Stimulated activated CD4-positive, alpha-beta T cell treated with anti-CD3 and anti-CD28 coated beads, Interleukin-2, amount 100 ng/mL, for 24 hours (primary cell): Measurements from ENCODE around the gene CCDC170.

Source experiments
- DNase-seq, 2 donors: peaks; one replicate each; pipeline ENCODE4 v3.0.0-alpha.2; 2020

The CCDC170 gene

DNA sequence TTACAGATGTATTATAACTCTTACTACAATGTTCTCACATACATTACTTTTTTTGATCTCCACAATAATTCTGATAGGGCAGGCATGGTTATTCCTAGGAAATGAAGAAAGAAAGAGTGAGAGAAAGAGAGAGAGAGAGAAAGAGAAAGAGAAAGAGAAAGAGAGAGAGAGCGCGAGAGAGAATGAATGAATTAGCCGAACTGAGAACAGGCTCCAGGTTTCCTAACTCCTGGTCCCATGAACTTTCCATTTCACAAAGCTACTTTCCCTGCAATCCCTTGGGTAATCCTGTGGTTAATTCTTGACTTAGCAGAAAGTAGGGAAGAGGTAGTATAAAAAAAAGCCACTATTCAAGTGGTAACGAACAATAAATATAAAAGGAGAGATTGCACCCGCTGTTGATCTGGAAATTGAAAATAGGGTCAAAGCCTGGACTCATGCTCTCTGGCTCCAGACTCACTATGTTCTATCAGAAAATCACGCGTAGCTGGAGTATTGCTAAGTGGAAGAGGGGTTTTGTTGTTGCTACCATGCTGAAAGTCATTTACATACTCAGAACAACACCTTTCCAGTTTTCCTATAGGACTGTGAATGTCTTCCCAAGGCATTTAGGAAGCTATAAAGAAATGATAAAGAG lies 131.2 kb downstream of the CCDC170 start:
- no peak for DNase-seq

DNA sequence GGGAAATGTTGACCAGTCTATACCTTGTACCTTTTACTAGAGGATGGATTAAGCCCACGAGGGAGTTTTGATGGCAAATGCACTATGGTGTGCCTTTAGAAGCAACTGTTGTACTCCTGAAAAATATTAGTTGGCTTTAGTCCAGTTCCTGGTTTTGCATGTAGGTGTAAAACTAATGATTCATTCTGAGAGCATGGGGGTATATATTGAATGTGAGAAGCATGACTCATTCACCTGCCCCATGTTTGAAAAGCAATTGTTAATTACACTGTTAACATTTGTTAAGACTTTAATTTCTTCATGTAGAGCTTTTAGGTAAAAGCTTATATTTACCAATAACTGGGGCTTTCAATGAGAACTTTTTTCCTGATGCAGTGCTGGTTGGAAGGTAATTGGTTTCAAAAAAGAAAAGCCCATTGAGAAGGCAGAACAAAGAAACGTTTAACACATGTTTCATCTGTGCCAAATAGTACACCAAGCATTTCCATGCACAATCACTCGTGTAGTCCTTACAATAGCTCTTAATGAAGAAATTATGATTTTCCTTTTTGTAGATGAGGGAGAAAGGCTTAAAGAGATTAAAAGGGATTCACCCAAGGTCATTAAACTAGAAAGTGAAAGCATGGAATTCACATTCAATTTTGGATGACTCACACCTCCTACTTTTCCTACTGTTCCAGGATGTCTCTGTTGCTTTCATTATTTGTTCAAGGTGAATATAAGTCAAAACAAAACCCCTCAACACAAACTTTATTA lies 134.1 kb downstream of the CCDC170 start:
- no peak for DNase-seq

DNA sequence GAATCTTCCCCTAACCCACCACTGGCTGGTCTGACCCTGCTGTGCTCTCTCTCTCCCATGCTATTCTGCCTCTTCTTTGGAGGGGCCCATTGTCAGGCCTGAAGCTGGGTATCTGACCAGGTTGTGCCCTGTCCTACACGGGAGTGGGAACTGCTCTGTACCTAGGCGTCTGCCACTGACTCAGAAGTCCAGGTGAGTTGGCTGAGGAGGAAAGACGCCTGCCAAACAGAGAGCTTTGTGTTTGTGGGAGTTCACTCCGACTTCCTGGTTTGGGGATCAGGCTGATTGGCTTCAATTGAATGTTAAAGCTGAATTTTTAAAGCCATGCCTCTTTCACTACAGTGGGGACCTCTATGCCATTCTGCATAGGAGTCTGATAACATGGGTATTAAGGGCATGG lies 136.0 kb downstream of the CCDC170 start:
- no peak for DNase-seq

DNA sequence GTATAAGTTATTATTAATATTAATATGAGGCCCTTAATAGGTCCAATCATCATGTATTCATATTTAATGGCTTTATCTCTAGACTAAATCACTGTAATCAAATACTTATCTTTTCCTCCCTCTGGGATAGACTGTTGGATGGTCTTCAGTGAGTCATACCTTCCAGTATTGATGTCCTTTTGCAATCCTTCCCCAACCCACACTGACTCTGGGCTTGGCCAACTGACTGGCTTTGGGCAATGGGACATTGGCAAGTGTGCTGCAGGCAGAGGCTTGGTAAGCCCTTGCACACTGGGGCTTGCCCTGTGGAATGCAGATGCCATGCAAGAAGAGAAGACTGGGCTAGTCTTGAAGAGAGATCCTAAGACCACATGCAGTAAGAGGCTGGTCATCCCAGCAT lies 136.6 kb downstream of the CCDC170 start:
- no peak for DNase-seq

- DNase-seq, result no peak
These were observed 137.3 kb downstream of the CCDC170 start for GRCh38 chr6:151630991-151631655.

- DNase-seq, result no peak
These were observed 138.7 kb downstream of the CCDC170 start for GRCh38 chr6:151632415-151632987.

GRCh38 chr6:151633526-151634335 lies 139.9 kb downstream of the CCDC170 start:
- DNase-seq, result no peak

- no peak for DNase-seq
These were observed 140.5 kb downstream of the CCDC170 start for GRCh38 chr6:151634336-151634720.

DNA sequence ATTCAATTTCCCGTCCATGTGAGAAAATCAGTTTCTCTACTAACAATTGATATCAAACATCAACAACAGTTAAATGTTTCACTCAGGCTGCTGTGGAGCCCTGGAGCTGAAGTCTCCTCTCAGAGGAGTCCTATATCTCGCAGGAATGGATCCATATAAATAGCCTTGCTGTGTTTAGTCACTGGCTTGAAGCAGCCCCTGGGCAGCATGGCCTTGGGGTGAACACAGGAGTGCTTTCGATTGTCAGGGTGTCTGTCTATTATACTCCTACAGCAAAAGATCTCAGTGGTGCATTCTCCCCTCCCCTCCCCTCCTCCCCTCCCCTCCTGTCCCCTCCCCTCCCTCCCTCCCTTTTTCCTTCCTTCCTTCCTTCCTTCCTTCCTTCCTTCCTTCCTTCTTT lies 141.9 kb downstream of the CCDC170 start:
- no peak for DNase-seq

GRCh38 chr6:151637814-151638213 lies 144.0 kb downstream of the CCDC170 start:
- no peak for DNase-seq

GRCh38 chr6:151639750-151640149 lies 145.9 kb downstream of the CCDC170 start:
- DNase-seq, result no peak

- DNase-seq, result no peak
These were observed 147.2 kb downstream of the CCDC170 start for GRCh38 chr6:151641028-151641427.

DNA sequence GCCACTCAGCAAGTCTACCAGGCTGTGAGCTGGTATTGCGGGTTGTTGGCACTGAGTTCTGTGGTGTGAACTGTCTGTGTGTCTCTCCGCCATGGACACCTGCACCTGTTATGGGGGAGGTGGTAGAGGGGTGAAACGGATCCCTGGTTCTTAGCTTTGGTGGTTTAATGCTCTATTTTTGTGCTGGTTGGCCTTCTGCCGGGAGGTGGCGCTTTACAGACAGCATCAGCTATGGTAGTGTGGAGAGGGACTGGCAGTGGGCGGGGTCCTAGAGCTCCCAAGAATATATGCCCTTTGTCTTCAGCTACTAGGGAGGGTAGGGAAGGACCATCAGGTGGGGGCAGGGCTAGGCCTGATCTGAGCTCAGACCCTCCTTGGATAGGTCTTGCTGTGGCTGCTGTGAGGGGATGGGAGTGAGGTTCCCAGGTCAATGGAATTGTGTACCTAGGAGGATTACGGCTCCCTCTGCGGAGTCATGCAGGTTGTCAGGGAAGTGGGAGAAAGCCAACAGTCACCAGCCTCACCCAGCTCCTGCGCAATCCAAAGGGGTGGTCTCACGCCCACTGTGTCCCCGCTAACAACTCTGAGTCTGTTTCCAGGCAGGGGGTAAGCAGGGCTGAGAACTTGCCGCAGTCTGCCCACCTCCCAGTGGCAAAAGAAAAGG lies 154.3 kb downstream of the CCDC170 start:
- peak in 1 of 2 donors; percentile 31 for DNase-seq

GRCh38 chr6:151649835-151650234 lies 156.0 kb downstream of the CCDC170 start:
- DNase-seq, result no peak

DNA sequence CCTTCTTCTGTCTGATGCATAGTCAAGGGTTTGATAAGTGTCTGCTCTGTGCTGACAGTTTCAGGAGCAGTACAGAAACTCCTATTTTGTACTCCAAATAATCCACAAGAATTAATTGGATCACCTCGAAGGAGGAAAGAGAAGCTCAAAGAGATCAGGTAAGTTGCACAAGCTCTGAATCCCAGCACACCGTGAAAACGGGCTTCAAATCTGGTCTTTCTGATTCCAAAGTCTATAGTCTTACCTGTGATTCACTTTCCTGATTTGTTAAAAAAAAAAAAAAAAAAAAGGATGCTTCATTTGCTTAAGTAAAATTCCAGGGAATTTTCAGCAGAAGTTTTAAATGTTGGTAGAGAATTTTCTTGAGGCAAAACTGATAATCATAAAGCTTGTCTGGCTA lies 157.8 kb downstream of the CCDC170 start:
- no peak for DNase-seq

DNA sequence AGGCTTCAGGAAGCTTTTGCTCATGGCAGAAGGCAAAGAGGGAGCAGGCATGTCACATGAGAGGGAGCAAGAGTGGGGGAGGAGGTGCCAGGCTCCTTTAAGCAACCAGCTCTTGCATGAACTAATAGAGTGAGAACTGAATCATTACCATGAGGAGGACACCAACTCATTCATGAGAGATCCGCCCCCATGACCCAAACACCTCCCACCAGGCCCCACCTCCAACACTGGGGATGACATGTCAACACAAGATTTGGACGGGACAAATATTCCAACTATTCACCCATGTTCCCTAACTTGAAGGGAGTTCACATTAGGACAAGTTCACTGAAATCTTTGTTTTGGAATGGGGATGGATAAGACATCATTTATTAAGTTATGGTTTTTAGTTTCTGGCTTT lies 158.5 kb downstream of the CCDC170 start:
- DNase-seq, result no peak

DNA sequence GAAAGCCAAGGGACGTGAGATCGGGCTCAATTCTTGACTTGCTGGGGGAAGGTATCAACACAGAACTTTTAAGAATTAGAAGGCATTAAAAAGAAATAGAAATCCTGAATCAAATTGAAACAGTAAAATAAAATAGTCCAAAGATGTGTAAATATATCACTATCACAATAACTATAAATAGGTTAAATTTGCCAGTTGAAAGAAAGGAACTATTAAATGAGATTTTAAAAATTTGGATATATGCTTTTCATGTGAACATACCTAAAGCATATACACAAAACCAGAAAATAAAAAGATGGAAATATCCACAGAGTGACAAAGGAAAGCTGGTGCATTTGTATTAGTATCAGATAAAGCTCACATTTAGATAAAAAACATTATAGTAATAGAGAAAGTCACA lies 161.3 kb downstream of the CCDC170 start:
- no peak for DNase-seq

- no peak for DNase-seq
These were observed 162.6 kb downstream of the CCDC170 start for GRCh38 chr6:151656392-151656791.

GRCh38 chr6:151658091-151658490 lies 164.3 kb downstream of the CCDC170 start:
- no peak for DNase-seq

DNA sequence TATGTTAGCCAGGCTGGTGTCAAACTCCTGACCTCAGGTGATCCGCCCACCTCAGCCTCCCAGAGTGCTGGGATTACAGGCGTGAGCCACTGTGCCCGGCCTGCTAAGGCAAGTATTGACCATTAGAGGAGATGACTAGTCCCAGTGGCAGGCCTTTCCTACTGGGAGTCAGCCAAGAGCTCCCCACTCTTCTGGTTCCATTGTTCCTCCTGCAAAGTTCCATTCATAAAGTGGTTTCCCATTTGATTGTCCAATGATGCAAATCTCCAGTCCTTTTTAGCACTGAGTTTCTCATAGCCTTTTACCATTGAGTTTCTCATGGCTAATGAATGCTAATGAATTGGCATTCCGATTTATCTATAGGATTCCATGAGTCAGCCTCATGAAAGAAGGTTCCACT lies 165.4 kb downstream of the CCDC170 start:
- no peak for DNase-seq

DNA sequence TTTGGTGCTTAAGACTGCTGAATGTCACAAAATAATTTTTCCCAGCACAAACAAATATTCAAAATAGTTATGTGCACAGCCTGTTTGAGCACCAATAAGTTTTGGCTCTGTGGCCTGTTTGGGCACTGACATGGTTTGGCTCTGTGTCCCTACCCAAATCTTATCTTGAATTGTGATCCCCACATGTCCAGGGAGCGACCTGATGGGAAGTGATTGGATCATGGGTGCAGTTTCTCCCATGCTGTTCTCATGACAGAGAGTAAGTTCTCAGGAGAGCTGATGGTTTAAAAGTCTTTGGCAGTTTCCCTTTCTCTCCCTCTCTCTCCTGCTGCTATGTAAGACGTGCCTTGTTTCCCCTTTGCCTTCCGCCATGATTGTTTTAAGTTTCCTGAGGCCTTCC lies 167.7 kb downstream of the CCDC170 start:
- DNase-seq, result no peak

DNA sequence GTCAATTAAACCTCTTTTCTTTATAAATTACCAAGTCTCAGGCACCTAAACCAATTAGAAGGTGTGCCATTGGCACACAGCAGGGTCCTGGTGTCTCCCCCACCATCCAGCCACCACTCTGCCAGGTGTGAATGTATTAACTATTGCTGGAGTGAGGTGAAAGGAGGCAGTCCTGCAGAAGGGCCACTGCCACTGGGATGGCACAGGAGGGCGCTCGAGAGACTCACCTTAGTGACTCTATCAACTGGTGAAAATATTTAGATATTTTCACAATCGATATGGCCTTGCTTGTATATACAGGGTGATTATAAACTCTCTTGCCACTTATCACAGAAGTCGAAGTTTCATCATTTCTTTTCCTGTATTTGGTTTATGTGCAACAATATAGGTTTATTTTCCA lies 168.1 kb downstream of the CCDC170 start:
- DNase-seq, result no peak
